Fibroblast of the aortic adventitia (primary cell): ENCODE results near the gene RCOR1. TPM values are rescaled to one million over a fixed set of nuclear protein-coding genes. Genes with fewer than 3 reads are reported as not detected.

Source experiments
- DNase-seq: peaks from one replicate; pipeline ENCODE4 v3.0.0-alpha.2; 2010; ENCODE audit warnings: low read depth
- H3K4me3 ChIP-seq: 2 replicates; pipeline ENCODE4 v1.5.1; 2011; ENCODE audit warnings: low read depth, mild to moderate bottlenecking, control low read depth, low read length, moderate library complexity
- CTCF ChIP-seq: IDR thresholded peaks from 2 replicates; pipeline ENCODE4 v1.5.1; 2011; ENCODE audit warnings: mild to moderate bottlenecking, low read length, control low read depth, inconsistent platforms; ENCODE audit not compliant: insufficient read depth
- total RNA-seq: library from RNA; depleted of rRNA; stranded (reverse); fragments of >200 nt; gene quantifications from 2 replicates; pipeline ENCODE4 v1.2.3, GENCODE V29; 2012; ENCODE audit warnings: low replicate concordance

Gene RCOR1
- total RNA-seq, 1 donor: 12.5 TPM

- no peak for TF ChIP-seq CTCF
- no peak overlapping the region for H3K4me3 ChIP-seq
- DNase-seq: no peak
Observed at GRCh38 chr14:102729268-102729667, 136.8 kb downstream of the RCOR1 start.

GRCh38 chr14:102729825-102730224 lies 137.4 kb downstream of the RCOR1 start:
- no peak for TF ChIP-seq CTCF
- DNase-seq: no peak
- H3K4me3 ChIP-seq: no peak overlapping the region

GRCh38 chr14:102731101-102731870 lies 138.8 kb downstream of the RCOR1 start:
- no peak for DNase-seq
- H3K4me3 ChIP-seq: no peak overlapping the region
- TF ChIP-seq CTCF: no peak

GRCh38 chr14:102731871-102732800 lies 139.7 kb downstream of the RCOR1 start:
- no peak for TF ChIP-seq CTCF
- H3K4me3 ChIP-seq: no peak overlapping the region
- DNase-seq: no peak

- H3K4me3 ChIP-seq: no peak overlapping the region
- TF ChIP-seq CTCF: no peak
- no peak for DNase-seq
Observed at GRCh38 chr14:102732924-102733323, 140.5 kb downstream of the RCOR1 start.

- no peak overlapping the region for H3K4me3 ChIP-seq
- no peak for DNase-seq
- no peak for TF ChIP-seq CTCF
Observed at GRCh38 chr14:102733326-102733725, 140.9 kb downstream of the RCOR1 start.
